HEK293T (cell line): ENCODE measurements around the gene KCNJ10.

Experiments
- BHLHE40 ChIP-seq: fragments of 450-650 bp; IDR thresholded peaks from 2 replicates; pipeline ENCODE4 v1.6.1; 2016; ENCODE audit warnings: mild to moderate bottlenecking, moderate library complexity, borderline replicate concordance
- ELF4 ChIP-seq: fragments of 450-650 bp; IDR thresholded peaks from 2 replicates; pipeline ENCODE4 v1.6.1; 2017; ENCODE audit warnings: antibody characterized with exemption
- FOXA1 ChIP-seq: fragments of 450-650 bp; IDR thresholded peaks from 2 replicates; pipeline ENCODE4 v1.6.1; 2016; ENCODE audit warnings: mild to moderate bottlenecking
- FOXK2 ChIP-seq: fragments of 450-650 bp; IDR thresholded peaks from 2 replicates; pipeline ENCODE4 v1.6.1; 2016; ENCODE audit warnings: mild to moderate bottlenecking
- L3MBTL2 ChIP-seq: fragments of 450-650 bp; conservative IDR thresholded peaks from 2 replicates; pipeline ENCODE4 v1.6.1; 2016; ENCODE audit warnings: mild to moderate bottlenecking
- NFRKB ChIP-seq: fragments of 450-650 bp; IDR thresholded peaks from 2 replicates; pipeline ENCODE4 v1.6.1; 2016; ENCODE audit warnings: mild to moderate bottlenecking, moderate library complexity
- SP1 ChIP-seq: fragments of 450-650 bp; IDR thresholded peaks from 2 replicates; pipeline ENCODE4 v1.6.1; 2017
- SUZ12 ChIP-seq: fragments of 450-650 bp; IDR thresholded peaks from 2 replicates; pipeline ENCODE4 v1.6.1; 2016; ENCODE audit warnings: mild to moderate bottlenecking
- TARDBP ChIP-seq: fragments of 450-650 bp; IDR thresholded peaks from 2 replicates; pipeline ENCODE4 v1.6.1; 2016

DNA sequence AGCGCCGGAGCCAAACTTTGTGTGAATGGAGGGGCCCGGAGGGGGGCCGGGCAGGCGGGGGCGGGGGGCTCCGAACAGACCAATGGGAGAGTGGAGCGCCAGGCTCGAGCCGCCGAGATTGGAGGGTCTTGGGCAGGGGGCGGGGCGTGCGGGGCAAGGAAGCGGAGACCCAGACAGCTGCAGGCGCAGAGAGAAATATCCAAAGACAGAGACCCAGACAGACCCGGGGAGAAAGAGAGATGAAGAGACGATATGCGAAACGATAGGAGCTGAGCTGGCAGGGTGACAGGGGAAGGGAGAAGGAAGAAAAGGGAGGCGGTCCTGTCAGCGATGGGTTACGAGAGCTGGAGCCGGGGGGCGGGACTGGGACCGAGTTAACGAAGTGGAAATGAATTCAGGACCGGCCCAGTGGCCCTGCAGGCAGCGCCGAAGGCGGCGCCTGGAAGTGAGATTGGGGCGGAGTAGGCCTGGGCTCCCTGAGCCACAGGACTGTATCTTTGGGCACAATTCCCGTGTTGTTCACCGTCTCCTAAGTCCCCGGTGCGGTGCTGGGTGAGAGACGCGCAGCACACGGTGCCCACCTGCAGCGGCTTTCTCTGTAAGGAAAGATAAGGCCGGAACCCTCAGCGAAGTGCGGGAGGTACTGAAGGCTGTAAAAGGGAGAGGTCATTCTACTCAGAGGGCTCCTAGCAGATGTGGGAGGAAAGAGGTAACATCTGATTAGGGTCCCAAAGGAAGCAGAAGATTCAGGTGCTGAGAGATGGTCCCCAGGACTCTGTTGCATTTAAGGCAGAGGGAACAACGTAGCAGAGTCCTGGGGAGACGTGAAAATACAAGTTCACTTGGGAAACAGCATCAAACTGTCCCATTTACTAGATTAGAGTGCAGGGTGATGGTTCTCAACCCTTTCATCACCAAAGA lies 543 bp upstream of the KCNJ10 start:
- TF ChIP-seq ELF4: no peak
- TF ChIP-seq FOXA1: no peak
- no peak for TF ChIP-seq FOXK2
- no peak for TF ChIP-seq TARDBP
- TF ChIP-seq BHLHE40: no peak
- no peak for TF ChIP-seq SP1
- no peak for TF ChIP-seq SUZ12
- TF ChIP-seq L3MBTL2: no peak
- TF ChIP-seq NFRKB: no peak
